Measurements from ENCODE around the gene NABP1.

GRCh38 chr2:191696001-191696400 is 18.1 kb downstream of the NABP1 start:
- TF ChIP-seq EZH2 (IDR thresholded peaks at IDR 0.05; ENCODE audit: borderline replicate concordance, low read length) (no peak), CTCF (conservative IDR thresholded peaks at IDR 0.05 in 1 of 2, IDR thresholded peaks at IDR 0.05 in 1 of 2; ENCODE audit: extremely low read depth in 1 of 2, insufficient read depth in 1 of 2, low read depth in 1 of 2, low read length in 2 of 2) (no peak)
